Measurements from ENCODE around the gene SIGLEC6.

SIGLEC6 gene

GRCh38 chr19:51493776-51494175, 37.7 kb downstream of the SIGLEC6 start:
- in situ Hi-C loops (cut with MboI; ENCODE audit: low pct_unique_long_range_greater_than_20kb, low sequenced_read_pairs, unreplicated experiment): no loop called here
- TF ChIP-seq CTCF (IDR thresholded peaks at IDR 0.05; ENCODE audit: extremely low read depth, insufficient read depth, missing control alignments): no peak
- no peak for DNase-seq (ENCODE audit: low spot score)

GRCh38 chr19:51491586-51491985, 39.9 kb downstream of the SIGLEC6 start:
- DNase-seq (ENCODE audit: low spot score): no peak
- no peak for TF ChIP-seq CTCF (IDR thresholded peaks at IDR 0.05; ENCODE audit: extremely low read depth, insufficient read depth, missing control alignments)
- in situ Hi-C loops (cut with MboI; ENCODE audit: low pct_unique_long_range_greater_than_20kb, low sequenced_read_pairs, unreplicated experiment): no loop called here

- no peak for DNase-seq (ENCODE audit: low spot score)
- TF ChIP-seq CTCF (IDR thresholded peaks at IDR 0.05; ENCODE audit: extremely low read depth, insufficient read depth, missing control alignments): no peak
- in situ Hi-C loops (cut with MboI; ENCODE audit: low pct_unique_long_range_greater_than_20kb, low sequenced_read_pairs, unreplicated experiment): no loop called here
Observed at GRCh38 chr19:51490676-51491075, 40.8 kb downstream of the SIGLEC6 start.

- DNase-seq (ENCODE audit: low spot score): no peak
- in situ Hi-C loops (cut with MboI; ENCODE audit: low pct_unique_long_range_greater_than_20kb, low sequenced_read_pairs, unreplicated experiment): no loop called here
- TF ChIP-seq CTCF (IDR thresholded peaks at IDR 0.05; ENCODE audit: extremely low read depth, insufficient read depth, missing control alignments): no peak
Observed at GRCh38 chr19:51489113-51489512, 42.4 kb downstream of the SIGLEC6 start.

GRCh38 chr19:51488491-51488890, 43.0 kb downstream of the SIGLEC6 start:
- TF ChIP-seq CTCF (IDR thresholded peaks at IDR 0.05; ENCODE audit: extremely low read depth, insufficient read depth, missing control alignments): no peak
- no peak for DNase-seq (ENCODE audit: low spot score)
- in situ Hi-C loops (cut with MboI; ENCODE audit: low pct_unique_long_range_greater_than_20kb, low sequenced_read_pairs, unreplicated experiment): no loop called here

- in situ Hi-C loops (cut with MboI; ENCODE audit: low pct_unique_long_range_greater_than_20kb, low sequenced_read_pairs, unreplicated experiment): no loop called here
- no peak for DNase-seq (ENCODE audit: low spot score)
- no peak for TF ChIP-seq CTCF (IDR thresholded peaks at IDR 0.05; ENCODE audit: extremely low read depth, insufficient read depth, missing control alignments)
Observed at GRCh38 chr19:51485960-51486660, 45.4 kb downstream of the SIGLEC6 start.

Measured in GM13977 (cell line).